Hepatocyte (in vitro differentiated cells): ENCODE measurements around the gene PRKAG2. TPM values are rescaled to one million over a fixed set of nuclear protein-coding genes. Genes with fewer than 3 reads are reported as not detected.

ENCODE experiments used
- DNase-seq: peaks from one replicate; pipeline ENCODE4 v3.0.0-alpha.2; 2016; ENCODE audit warnings: low spot score
- H2AFZ ChIP-seq: fragments of 200-600 bp; sonication (generic); 2 replicates; pipeline ENCODE4 v1.6.0; 2016; ENCODE audit warnings: antibody characterized with exemption, mild to moderate bottlenecking
- H3K27ac ChIP-seq: fragments of 200-600 bp; sonication (generic); 2 replicates; pipeline ENCODE4 v1.5.1; 2016; ENCODE audit warnings: mild to moderate bottlenecking
- H3K27me3 ChIP-seq: fragments of 200-600 bp; sonication (generic); 2 replicates; pipeline ENCODE4 v1.6.1; 2016
- H3K36me3 ChIP-seq: fragments of 200-600 bp; sonication (generic); replicated peaks from 2 replicates; pipeline ENCODE4 v1.5.1; 2016; ENCODE audit warnings: low read depth; ENCODE audit not compliant: insufficient read depth
- H3K4me1 ChIP-seq: fragments of 200-600 bp; sonication (generic); 2 replicates; pipeline ENCODE4 v1.5.1; 2016; ENCODE audit warnings: mild to moderate bottlenecking, moderate library complexity; ENCODE audit not compliant: insufficient read depth
- H3K4me2 ChIP-seq: fragments of 200-600 bp; sonication (generic); 2 replicates; pipeline ENCODE4 v1.6.0; 2016
- H3K4me3 ChIP-seq: fragments of 200-600 bp; sonication (generic); 2 replicates; pipeline ENCODE4 v1.5.1; 2016; ENCODE audit warnings: mild to moderate bottlenecking
- H3K79me2 ChIP-seq: fragments of 200-600 bp; sonication (generic); 2 replicates; pipeline ENCODE4 v1.6.0; 2017; ENCODE audit warnings: mild to moderate bottlenecking
- H3K9me2 ChIP-seq: fragments of 200-600 bp; sonication (generic); replicated peaks from 2 replicates; pipeline ENCODE4 v1.6.0; 2017; ENCODE audit warnings: mild to moderate bottlenecking; ENCODE audit not compliant: insufficient read depth
- H3K9me3 ChIP-seq: fragments of 200-600 bp; sonication (generic); 2 replicates; pipeline ENCODE4 v1.5.1; 2016; ENCODE audit warnings: low read depth, mild to moderate bottlenecking
- H4K20me1 ChIP-seq: fragments of 200-600 bp; sonication (generic); 2 replicates; pipeline ENCODE4 v1.6.0; 2016; ENCODE audit warnings: mild to moderate bottlenecking; ENCODE audit not compliant: insufficient read depth, poor library complexity, severe bottlenecking
- CTCF ChIP-seq: fragments of 200-600 bp; sonication (generic); IDR thresholded peaks from 2 replicates; pipeline ENCODE4 v1.5.1; 2016; ENCODE audit warnings: antibody characterized with exemption, mild to moderate bottlenecking; ENCODE audit not compliant: poor library complexity
- EZH2 ChIP-seq: fragments of 200-600 bp; sonication (generic); IDR thresholded peaks from 2 replicates; pipeline ENCODE4 v1.6.1; 2016; ENCODE audit warnings: antibody characterized with exemption, mild to moderate bottlenecking, borderline replicate concordance
- EZH2phosphoT487 ChIP-seq: fragments of 200-600 bp; sonication (generic); IDR thresholded peaks from one replicate; pipeline ENCODE4 v1.6.1; 2018; ENCODE audit warnings: antibody characterized with exemption, mild to moderate bottlenecking, low read depth, moderate library complexity; ENCODE audit not compliant: unreplicated experiment, severe bottlenecking
- WGBS: methylation state at CpG from one replicate; pipeline ENCODE4 v1.1.6; 2016; ENCODE audit warnings: low lambda C conversion rate; ENCODE audit errors: missing lambda C conversion rate; 5-methylcytosine and 5-hydroxymethylcytosine counted together
- polyA plus RNA-seq: library from polyadenylated mRNA; unstranded; fragments of >200 nt; fragmentation: Nextera tagmentation; extraction: Ambion mirVana; gene quantifications from 2 replicates; pipeline ENCODE4 v1.2.1, GENCODE V29; 2016
- total RNA-seq: library from RNA; depleted of rRNA; stranded (reverse); fragments of >200 nt; gene quantifications from 2 replicates; pipeline ENCODE4 v1.2.3, GENCODE V29; 2014

PRKAG2 gene
- total and polyA plus RNA-seq, 2 experiments from 2014 or later = 17.8 to 23.4 TPM

- no peaks in the 10 kb centered on the region for H3K4me1 ChIP-seq
- 94% methylated on average over 4 of the region's 4 CpGs for WGBS
- no peak overlapping the region for H3K27ac ChIP-seq
Observed at GRCh38 chr7:151800861-151801260, 76.1 kb downstream of the PRKAG2 start.

GRCh38 chr7:151800391-151800790 is 76.5 kb downstream of the PRKAG2 start:
- no peaks in the 10 kb centered on the region for H3K79me2 ChIP-seq
- no peaks in the 10 kb centered on the region for H3K9me2 ChIP-seq
- no peak for TF ChIP-seq EZH2
- no peak for TF ChIP-seq CTCF
- TF ChIP-seq EZH2phosphoT487 = no peak
- no peaks in the 10 kb centered on the region for H3K4me1 ChIP-seq
- H3K27me3 ChIP-seq = no peaks in the 10 kb centered on the region
- no peak overlapping the region for H3K4me3 ChIP-seq
- no peaks in the 10 kb centered on the region for H3K9me3 ChIP-seq
- no peak overlapping the region for H3K4me2 ChIP-seq
- DNase-seq = no peak
- H2AFZ ChIP-seq = no peak overlapping the region
- no peaks in the 10 kb centered on the region for H3K36me3 ChIP-seq
- no peak overlapping the region for H3K27ac ChIP-seq
- H4K20me1 ChIP-seq = no peaks in the 10 kb centered on the region
- WGBS = 89% methylated on average over 7 of the region's 7 CpGs

More at GRCh38 chr7:151800861-151801260, 76.1 kb downstream of the PRKAG2 start:
- H3K4me3 ChIP-seq = no peak overlapping the region
- no peaks in the 10 kb centered on the region for H4K20me1 ChIP-seq
- no peaks in the 10 kb centered on the region for H3K27me3 ChIP-seq
- H3K9me2 ChIP-seq = no peaks in the 10 kb centered on the region
- H3K4me2 ChIP-seq = no peak overlapping the region
- no peaks in the 10 kb centered on the region for H3K36me3 ChIP-seq
- H3K9me3 ChIP-seq = no peaks in the 10 kb centered on the region
- no peak overlapping the region for H2AFZ ChIP-seq
- H3K79me2 ChIP-seq = no peaks in the 10 kb centered on the region
- TF ChIP-seq CTCF = no peak
- TF ChIP-seq EZH2 = no peak
- no peak for TF ChIP-seq EZH2phosphoT487
- no peak for DNase-seq

GRCh38 chr7:151799506-151799905 is 77.4 kb downstream of the PRKAG2 start:
- no peak for DNase-seq
- no peaks in the 10 kb centered on the region for H4K20me1 ChIP-seq
- TF ChIP-seq EZH2 (no peak), EZH2phosphoT487 (no peak), CTCF (no peak)
- no peaks in the 10 kb centered on the region for H3K27me3 ChIP-seq
- no peak overlapping the region for H3K27ac ChIP-seq
- no peaks in the 10 kb centered on the region for H3K4me1 ChIP-seq
- no peak overlapping the region for H3K4me2 ChIP-seq
- no peaks in the 10 kb centered on the region for H3K9me2 ChIP-seq
- no peak overlapping the region for H2AFZ ChIP-seq
- H3K79me2 ChIP-seq = no peaks in the 10 kb centered on the region
- H3K9me3 ChIP-seq = no peaks in the 10 kb centered on the region
- 95% methylated on average over 15 of the region's 15 CpGs for WGBS
- no peak overlapping the region for H3K4me3 ChIP-seq
- H3K36me3 ChIP-seq = no peaks in the 10 kb centered on the region
